ENCODE results near the gene SNX30.
A peak's percentile ranks its signal among the peaks of the same experiment; 100 is the strongest.

DNA sequence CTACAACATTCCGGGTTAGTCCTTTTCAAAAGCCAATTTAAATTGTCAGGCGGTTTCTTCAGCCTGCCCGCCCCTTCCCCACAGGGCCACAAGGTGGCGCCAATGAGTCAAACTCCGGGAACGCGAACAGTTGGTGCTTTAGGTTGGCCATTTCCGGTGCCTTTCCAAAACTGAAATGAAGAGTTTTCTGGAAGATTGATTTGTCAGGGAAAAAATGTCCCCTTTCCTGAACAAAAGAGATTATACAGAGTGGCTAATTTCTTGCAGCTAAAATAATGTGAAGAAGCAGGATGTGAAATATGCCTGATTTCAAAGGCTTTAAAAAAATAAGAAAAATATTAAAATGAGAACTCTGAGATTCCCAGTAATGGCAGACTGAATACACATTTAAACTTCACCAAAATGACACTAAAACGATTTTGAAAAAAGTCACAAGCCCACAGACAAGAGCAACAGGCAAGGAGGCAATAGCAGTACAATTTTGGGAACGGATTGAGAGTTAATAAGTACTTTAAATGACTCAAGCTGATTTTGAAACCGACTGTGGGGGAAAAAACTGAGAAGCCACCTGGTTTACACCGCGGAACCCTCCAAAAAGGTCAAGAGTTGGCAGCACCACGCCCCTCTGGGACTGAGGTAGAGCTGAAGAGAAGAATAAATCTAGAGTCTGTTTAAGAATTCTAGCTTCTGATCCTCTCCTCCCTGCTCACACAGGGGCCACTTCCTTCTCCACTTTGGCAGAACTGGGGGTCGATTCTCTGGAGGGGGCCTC, 94.4 kb downstream of the SNX30 start:
- TF ChIP-seq, protein P1, sequence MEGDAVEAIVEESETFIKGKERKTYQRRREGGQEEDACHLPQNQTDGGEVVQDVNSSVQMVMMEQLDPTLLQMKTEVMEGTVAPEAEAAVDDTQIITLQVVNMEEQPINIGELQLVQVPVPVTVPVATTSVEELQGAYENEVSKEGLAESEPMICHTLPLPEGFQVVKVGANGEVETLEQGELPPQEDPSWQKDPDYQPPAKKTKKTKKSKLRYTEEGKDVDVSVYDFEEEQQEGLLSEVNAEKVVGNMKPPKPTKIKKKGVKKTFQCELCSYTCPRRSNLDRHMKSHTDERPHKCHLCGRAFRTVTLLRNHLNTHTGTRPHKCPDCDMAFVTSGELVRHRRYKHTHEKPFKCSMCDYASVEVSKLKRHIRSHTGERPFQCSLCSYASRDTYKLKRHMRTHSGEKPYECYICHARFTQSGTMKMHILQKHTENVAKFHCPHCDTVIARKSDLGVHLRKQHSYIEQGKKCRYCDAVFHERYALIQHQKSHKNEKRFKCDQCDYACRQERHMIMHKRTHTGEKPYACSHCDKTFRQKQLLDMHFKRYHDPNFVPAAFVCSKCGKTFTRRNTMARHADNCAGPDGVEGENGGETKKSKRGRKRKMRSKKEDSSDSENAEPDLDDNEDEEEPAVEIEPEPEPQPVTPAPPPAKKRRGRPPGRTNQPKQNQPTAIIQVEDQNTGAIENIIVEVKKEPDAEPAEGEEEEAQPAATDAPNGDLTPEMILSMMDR (IDR thresholded peaks at IDR 0.05; ENCODE audit: low read length) = peak; percentile 98
- no peak for TF ChIP-seq EZH2 (IDR thresholded peaks at IDR 0.05; ENCODE audit: borderline replicate concordance, low read length)
